BJ (cell line): ENCODE data around the gene SCP2. TPM values are rescaled to one million over a fixed set of nuclear protein-coding genes. Genes with fewer than 3 reads are reported as not detected.
"Not testable (repeated sequence)": the region's sequence is repeated elsewhere in the genome, so short reads cannot be mapped to it uniquely, and the experiment has no call there.

Source experiments
- CTCF ChIA-PET: fragments of 350-600 bp; formaldehyde crosslinking; extraction: SDS; loops from one replicate; lab custom pipeline; 2021; ENCODE audit warnings: antibody characterized with exemption, inconsistent platforms; lab: Yijun Ruan, JAX
- POLR2A ChIA-PET: fragments of 300-600 bp; sonication (Branson Sonifier 250); formaldehyde crosslinking; extraction: SDS; loops from one replicate; lab custom pipeline; 2021; ENCODE audit warnings: antibody characterized with exemption; lab: Charles Lee
- DNase-seq: peaks from one replicate; pipeline ENCODE4 v3.0.0-alpha.2; 2011; ENCODE audit warnings: low read depth
- H3K27me3 ChIP-seq: 2 replicates; pipeline ENCODE4 v1.6.0; 2011; ENCODE audit warnings: low read length; ENCODE audit not compliant: control insufficient read depth, insufficient read depth
- H3K36me3 ChIP-seq: 2 replicates; pipeline ENCODE4 v1.5.1; 2011; ENCODE audit warnings: low read length; ENCODE audit not compliant: control insufficient read depth, insufficient read depth
- H3K4me3 ChIP-seq: 2 replicates; pipeline ENCODE4 v1.5.1; 2011; ENCODE audit warnings: low read depth, mild to moderate bottlenecking, control low read depth, low read length
- polyA plus RNA-seq: library from polyadenylated mRNA; depleted of rRNA; stranded (reverse); fragments of >200 nt; gene quantifications from 2 replicates; pipeline ENCODE4 v1.2.3, GENCODE V29; 2011
- TF ChIP-seq, protein P1 (sequence below): IDR thresholded peaks from 2 replicates; pipeline ENCODE4 v1.5.1; 2011; ENCODE audit warnings: low read depth, mild to moderate bottlenecking, control low read depth, inconsistent platforms, low read length, moderate library complexity; ENCODE audit not compliant: insufficient read depth

SCP2 gene
- polyA plus RNA-seq, 1 experiment = 50.0 TPM

DNA sequence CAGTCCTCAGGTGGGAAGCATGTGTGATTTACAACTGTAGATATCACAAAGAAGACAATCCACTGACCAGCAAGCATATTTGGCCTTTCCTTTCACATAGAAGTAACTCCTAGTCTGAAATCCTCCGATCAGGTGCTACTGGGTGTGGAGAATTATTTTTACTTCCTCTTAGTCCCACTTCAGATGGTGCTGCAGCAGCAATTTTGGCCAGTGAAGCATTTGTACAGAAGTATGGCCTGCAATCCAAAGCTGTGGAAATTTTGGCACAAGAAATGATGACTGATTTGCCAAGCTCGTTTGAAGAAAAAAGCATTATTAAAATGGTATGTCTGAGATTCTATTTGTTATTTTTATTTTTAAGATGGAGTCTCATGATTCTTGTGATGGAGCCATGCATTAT, 51.0 kb downstream of the SCP2 start:
- Histone ChIP-seq H3K27me3 (no peaks in the 10 kb centered on the region), H3K4me3 (no peak overlapping the region), H3K36me3 (peaks cover 1% of the 10 kb centered on the region)
- POLR2A ChIA-PET = no interaction called here
- CTCF ChIA-PET = no interaction called here
- DNase-seq = no peak
- TF ChIP-seq, protein P1, sequence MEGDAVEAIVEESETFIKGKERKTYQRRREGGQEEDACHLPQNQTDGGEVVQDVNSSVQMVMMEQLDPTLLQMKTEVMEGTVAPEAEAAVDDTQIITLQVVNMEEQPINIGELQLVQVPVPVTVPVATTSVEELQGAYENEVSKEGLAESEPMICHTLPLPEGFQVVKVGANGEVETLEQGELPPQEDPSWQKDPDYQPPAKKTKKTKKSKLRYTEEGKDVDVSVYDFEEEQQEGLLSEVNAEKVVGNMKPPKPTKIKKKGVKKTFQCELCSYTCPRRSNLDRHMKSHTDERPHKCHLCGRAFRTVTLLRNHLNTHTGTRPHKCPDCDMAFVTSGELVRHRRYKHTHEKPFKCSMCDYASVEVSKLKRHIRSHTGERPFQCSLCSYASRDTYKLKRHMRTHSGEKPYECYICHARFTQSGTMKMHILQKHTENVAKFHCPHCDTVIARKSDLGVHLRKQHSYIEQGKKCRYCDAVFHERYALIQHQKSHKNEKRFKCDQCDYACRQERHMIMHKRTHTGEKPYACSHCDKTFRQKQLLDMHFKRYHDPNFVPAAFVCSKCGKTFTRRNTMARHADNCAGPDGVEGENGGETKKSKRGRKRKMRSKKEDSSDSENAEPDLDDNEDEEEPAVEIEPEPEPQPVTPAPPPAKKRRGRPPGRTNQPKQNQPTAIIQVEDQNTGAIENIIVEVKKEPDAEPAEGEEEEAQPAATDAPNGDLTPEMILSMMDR = no peak

DNA sequence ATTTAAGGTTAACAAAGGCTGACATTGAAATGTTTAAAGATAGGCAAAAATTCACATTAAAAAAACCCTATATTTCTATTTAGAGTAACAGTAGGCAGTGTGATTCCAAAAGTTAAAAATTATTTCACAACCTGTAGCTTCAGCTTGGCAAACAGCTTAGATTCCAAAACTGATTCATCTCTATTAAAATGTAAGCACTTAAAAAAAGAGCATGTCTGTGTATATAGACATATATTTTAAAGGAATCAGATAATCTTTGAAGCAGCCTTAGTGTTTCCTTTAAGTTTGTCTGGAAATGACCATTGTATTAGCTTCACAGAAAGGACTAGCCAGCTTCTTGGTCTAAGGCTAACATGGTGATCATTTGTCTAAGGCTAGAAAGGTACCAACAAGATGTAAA, 65.7 kb downstream of the SCP2 start:
- H3K27me3 ChIP-seq, POLR2A ChIA-PET, H3K4me3 ChIP-seq, H3K36me3 ChIP-seq, DNase-seq, CTCF ChIA-PET: not testable (repeated sequence)

DNA sequence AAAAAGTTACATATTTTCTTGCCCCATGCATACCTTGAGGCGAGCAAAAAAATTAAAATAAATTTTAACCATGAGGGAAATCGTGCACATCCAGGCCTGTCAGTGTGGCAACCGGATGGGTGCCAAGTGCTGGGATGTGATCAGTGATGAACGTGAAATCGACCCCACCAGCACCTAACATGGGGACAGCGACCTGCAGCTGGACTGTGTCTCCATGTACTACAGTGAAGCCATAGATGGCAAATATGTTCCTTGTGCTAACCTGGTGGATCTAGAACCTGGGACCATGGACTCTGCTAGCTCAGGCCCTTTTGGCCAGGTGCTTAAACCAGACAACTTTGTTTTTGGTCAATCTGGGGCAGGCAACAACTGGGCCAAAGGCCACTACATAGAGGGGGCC, 67.6 kb downstream of the SCP2 start:
- ChIA-PET POLR2A (no interaction called here), CTCF (no interaction called here)
- Histone ChIP-seq H3K36me3 (peaks cover 10% of the 10 kb centered on the region; the same call in 1 of the 2 replicates), H3K27me3 (no peaks in the 10 kb centered on the region), H3K4me3 (no peak overlapping the region)
- TF ChIP-seq, protein P1 = no peak
- DNase-seq = no peak

DNA sequence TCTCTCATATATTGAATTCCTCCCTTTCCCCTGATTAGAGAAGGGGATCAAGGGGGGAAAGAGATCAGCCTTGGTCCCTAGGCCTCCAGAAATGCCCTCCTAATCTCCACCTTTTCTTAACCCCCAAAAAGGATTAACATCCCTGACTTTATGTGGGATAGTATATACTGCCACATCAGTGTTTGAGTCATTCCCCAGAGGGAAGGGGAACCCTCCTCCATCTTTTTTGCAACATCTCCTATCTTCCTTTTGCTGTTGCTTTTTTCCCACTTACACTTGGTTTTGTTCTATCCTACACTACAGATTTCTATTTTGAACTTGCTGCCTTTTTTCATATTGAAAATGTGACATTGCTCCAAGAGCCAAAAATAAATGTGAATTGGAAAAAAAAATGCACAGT, 69.6 kb downstream of the SCP2 start:
- no peak overlapping the region for H3K4me3 ChIP-seq
- DNase-seq = no peak
- ChIA-PET CTCF (interaction anchor here (0.7 kb wide), 1 partner anchor 10 kb away, joined by 3 read pairs; no protein-coding TSS in a partner anchor), POLR2A (no interaction called here)
- TF ChIP-seq, protein P1 = no peak
- no peaks in the 10 kb centered on the region for H3K27me3 ChIP-seq
- H3K36me3 ChIP-seq = peaks cover 10% of the 10 kb centered on the region; the same call in 1 of the 2 replicates

DNA sequence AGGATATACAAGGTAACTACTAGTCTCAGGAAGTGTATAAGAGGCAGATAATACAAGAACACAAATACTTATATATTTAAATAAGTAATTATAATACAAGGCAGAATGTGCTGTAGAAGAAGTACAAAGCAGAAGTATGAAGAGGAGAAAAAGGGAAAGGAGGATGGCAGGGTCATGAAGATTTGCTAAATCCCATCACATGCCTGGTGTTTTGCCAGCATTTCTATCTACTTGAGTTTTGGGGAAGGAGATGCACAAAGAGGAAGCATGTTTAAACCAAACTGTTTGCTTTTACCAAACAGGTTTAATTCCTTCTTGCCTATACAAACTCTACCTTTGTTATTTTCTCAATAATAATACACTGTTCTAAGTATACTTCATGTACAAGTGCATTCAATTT, 74.1 kb downstream of the SCP2 start:
- CTCF ChIA-PET = interaction anchor here (1.4 kb wide), 1 partner anchor 12 kb away, joined by 5 read pairs; no protein-coding TSS in a partner anchor
- peaks cover 2% of the 10 kb centered on the region for H3K36me3 ChIP-seq

DNA sequence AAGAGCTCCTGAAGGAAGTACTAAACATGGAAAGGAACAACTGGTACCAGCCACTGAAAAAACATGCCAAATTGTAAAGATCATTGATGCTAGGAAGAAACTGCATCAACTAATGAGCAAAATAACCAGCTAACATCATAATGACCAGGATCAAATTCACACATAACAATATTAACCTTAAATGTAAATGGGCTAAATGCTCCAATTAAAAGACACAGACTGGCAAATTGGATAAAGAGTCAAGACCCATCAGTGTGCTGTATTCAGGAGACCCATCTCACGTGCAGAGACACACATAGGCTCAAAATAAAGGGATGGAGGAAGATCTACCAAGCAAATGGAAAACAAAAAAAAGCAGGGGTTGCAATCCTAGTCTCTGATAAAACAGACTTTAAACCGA, 79.5 kb downstream of the SCP2 start:
- H3K4me3 ChIP-seq, H3K27me3 ChIP-seq, DNase-seq, POLR2A ChIA-PET, H3K36me3 ChIP-seq, CTCF ChIA-PET: not testable (repeated sequence)

More for the DNA sequence above, 74.1 kb downstream of the SCP2 start:
- TF ChIP-seq, protein P1 = no peak
- no peak for DNase-seq
- no peak overlapping the region for H3K4me3 ChIP-seq
- POLR2A ChIA-PET = no interaction called here
- no peaks in the 10 kb centered on the region for H3K27me3 ChIP-seq

DNA sequence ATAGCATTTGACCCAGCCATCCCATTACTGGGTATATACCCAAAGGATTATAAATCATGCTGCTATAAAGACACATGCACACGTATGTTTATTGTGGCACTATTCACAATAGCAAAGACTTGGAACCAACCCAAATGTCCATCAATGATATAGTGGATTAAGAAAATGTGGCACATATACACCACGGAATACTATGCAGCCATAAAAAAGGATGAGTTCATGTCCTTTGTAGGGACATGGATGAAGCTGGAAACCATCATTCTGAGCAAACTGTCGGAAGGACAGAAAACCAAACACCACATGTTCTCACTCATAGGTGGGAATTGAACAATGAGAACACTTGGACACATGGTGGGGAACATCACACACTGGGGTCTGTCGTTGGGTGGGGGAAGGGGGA, 83.2 kb downstream of the SCP2 start:
- H3K27me3 ChIP-seq, POLR2A ChIA-PET, H3K36me3 ChIP-seq, CTCF ChIA-PET, DNase-seq, H3K4me3 ChIP-seq: not testable (repeated sequence)
